ENCODE measurements around the gene PLEKHG4. TPM values are rescaled to one million over a fixed set of nuclear protein-coding genes. Genes with fewer than 3 reads are reported as not detected.

Gene PLEKHG4
- total RNA-seq, 1 experiment from 2014 or later: 38.5 TPM

DNA sequence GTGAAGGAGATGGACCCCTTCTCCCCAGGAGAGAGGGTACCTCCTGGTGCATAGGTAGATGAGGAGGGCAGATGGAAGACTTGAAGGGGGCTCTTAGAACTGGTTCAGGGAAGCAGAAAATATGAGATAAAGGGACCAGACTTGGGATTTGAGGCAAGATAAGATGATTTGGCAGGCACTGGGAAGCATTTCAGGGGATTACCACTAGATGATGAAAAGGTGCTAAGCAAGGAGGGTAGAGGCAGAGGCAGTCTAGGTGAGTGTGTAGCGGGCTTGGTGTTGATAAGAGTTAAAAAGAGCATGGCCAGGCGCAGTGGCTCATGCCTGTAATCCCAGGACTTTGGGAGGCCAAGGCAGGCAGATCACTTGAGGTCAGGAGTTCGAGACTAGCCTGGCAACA, 16.1 kb upstream of the PLEKHG4 start:
- no TSS peak for BruUV-seq (replicated peaks)
- H3K4me1 ChIP-seq (ENCODE audit: control insufficient read depth in 1 of 2, insufficient read depth in 2 of 2, low read length in 2 of 2): peaks cover 14 to 15% of the 10 kb centered on the region in 2 experiments
- DNase-seq (ENCODE audit: low read depth, low spot score) (no peak), ATAC-seq (no peak)
- no peak overlapping the region for H2AFZ ChIP-seq (ENCODE audit: low read depth, low read length, poor library complexity, severe bottlenecking)
- no peaks in the 10 kb centered on the region for H3K27me3 ChIP-seq (ENCODE audit: insufficient read depth, low read length)
- no peak overlapping the region for H3K27ac ChIP-seq (ENCODE audit: low read depth, low read length)
- H4K20me1 ChIP-seq (ENCODE audit: insufficient read depth): no peaks in the 10 kb centered on the region
- no peak overlapping the region for H3K4me3 ChIP-seq (replicated peaks in 1 of 2; ENCODE audit: low read depth in 1 of 2, low read length in 2 of 2)
- no peaks in the 10 kb centered on the region for H3K79me2 ChIP-seq (ENCODE audit: insufficient read depth, low read length)
- ChIA-PET POLR2A (no interaction called here), CTCF (no interaction called here), RAD21 (ENCODE audit: low non-redundant PET in 1 of 2, low total read pairs in 2 of 2, uncharacterized antibody in 2 of 2, unreplicated experiment in 2 of 2) (no interaction called here)
- H3K36me3 ChIP-seq (ENCODE audit: control insufficient read depth in 1 of 2, insufficient read depth in 2 of 2, low read length in 2 of 2): no peaks in the 10 kb centered on the region
- no peaks in the 10 kb centered on the region for H3K9me3 ChIP-seq (ENCODE audit: control insufficient read depth in 1 of 2, insufficient read depth in 1 of 2, low read depth in 1 of 2, low read length in 2 of 2)
- H3K9ac ChIP-seq (ENCODE audit: low read length): no peak overlapping the region
- H3K4me2 ChIP-seq (ENCODE audit: low read length): no peak overlapping the region
- intact Hi-C loops (cut with micrococcal nuclease): loop anchor here (5.0 kb wide), 1 partner anchor 134 kb away; no protein-coding TSS in a partner anchor
- no peak for TF ChIP-seq SP1 (IDR thresholded peaks at IDR 0.05; ENCODE audit: low read depth)
- no peaks in the 10 kb centered on the region for H3K9me2 ChIP-seq (ENCODE audit: insufficient read depth)

DNA sequence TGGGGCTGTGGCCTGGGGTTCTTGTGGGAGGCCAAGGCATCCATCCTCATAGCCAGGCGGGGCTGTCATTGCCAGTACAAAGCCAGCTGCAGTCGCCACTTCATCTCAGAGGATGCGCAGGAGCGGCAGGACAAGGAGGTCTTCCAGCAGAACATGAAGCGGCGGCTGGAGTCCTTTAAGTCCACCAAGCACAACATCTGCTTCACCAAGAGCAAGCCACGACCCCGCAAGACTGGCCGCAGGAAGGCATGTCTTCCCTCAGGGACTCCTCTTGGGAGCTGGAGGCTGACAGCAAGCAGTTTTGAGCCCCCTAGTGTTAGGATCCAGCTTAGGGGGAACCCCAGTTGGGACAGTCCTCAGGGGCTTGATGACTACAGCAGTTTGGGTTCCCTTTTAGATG, 15.1 kb upstream of the PLEKHG4 start:
- no peaks in the 10 kb centered on the region for H3K9me2 ChIP-seq (ENCODE audit: insufficient read depth)
- no peak overlapping the region for H3K27ac ChIP-seq (ENCODE audit: low read depth, low read length)
- no peak for DNase-seq (ENCODE audit: low read depth, low spot score)
- RAD21 ChIA-PET (ENCODE audit: low non-redundant PET in 1 of 2, low total read pairs in 2 of 2, uncharacterized antibody in 2 of 2, unreplicated experiment in 2 of 2): no interaction called here
- no peak overlapping the region for H3K4me3 ChIP-seq (replicated peaks in 1 of 2; ENCODE audit: low read depth in 1 of 2, low read length in 2 of 2)
- H2AFZ ChIP-seq (ENCODE audit: low read depth, low read length, poor library complexity, severe bottlenecking): no peak overlapping the region
- no peaks in the 10 kb centered on the region for H3K27me3 ChIP-seq (ENCODE audit: insufficient read depth, low read length)
- no peaks in the 10 kb centered on the region for H4K20me1 ChIP-seq (ENCODE audit: insufficient read depth)
- H3K9ac ChIP-seq (ENCODE audit: low read length): no peak overlapping the region
- H3K4me2 ChIP-seq (ENCODE audit: low read length): no peak overlapping the region
- H3K79me2 ChIP-seq (ENCODE audit: insufficient read depth, low read length): no peaks in the 10 kb centered on the region
- TF ChIP-seq TCF7L2 (IDR thresholded peaks at IDR 0.05; ENCODE audit: borderline replicate concordance, extremely low read depth, insufficient read depth, insufficient read length): no peak
- TF ChIP-seq CEBPB (IDR thresholded peaks at IDR 0.05; ENCODE audit: low read depth): no peak
- TF ChIP-seq, protein P1, sequence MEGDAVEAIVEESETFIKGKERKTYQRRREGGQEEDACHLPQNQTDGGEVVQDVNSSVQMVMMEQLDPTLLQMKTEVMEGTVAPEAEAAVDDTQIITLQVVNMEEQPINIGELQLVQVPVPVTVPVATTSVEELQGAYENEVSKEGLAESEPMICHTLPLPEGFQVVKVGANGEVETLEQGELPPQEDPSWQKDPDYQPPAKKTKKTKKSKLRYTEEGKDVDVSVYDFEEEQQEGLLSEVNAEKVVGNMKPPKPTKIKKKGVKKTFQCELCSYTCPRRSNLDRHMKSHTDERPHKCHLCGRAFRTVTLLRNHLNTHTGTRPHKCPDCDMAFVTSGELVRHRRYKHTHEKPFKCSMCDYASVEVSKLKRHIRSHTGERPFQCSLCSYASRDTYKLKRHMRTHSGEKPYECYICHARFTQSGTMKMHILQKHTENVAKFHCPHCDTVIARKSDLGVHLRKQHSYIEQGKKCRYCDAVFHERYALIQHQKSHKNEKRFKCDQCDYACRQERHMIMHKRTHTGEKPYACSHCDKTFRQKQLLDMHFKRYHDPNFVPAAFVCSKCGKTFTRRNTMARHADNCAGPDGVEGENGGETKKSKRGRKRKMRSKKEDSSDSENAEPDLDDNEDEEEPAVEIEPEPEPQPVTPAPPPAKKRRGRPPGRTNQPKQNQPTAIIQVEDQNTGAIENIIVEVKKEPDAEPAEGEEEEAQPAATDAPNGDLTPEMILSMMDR (IDR thresholded peaks at IDR 0.05 in 2 of 3, conservative IDR thresholded peaks at IDR 0.05 in 1 of 3; ENCODE audit: borderline replicate concordance in 1 of 3, insufficient read depth in 1 of 3, low read depth in 2 of 3, low read length in 2 of 3): peak in 2 of 3 experiments; percentile 22 to 28; a peak in 3 of 6 replicates
- TF ChIP-seq SRF (IDR thresholded peaks at IDR 0.05; ENCODE audit: low read depth): no peak
- CTCF ChIA-PET: no interaction called here
- intact Hi-C loops (cut with micrococcal nuclease): loop anchor here (5.0 kb wide), 1 partner anchor 133 kb away; no protein-coding TSS in a partner anchor
- no TSS peak for BruUV-seq (replicated peaks)
- ATAC-seq: no peak
- no peaks in the 10 kb centered on the region for H3K9me3 ChIP-seq (ENCODE audit: control insufficient read depth in 1 of 2, insufficient read depth in 1 of 2, low read depth in 1 of 2, low read length in 2 of 2)
- H3K4me1 ChIP-seq (ENCODE audit: control insufficient read depth in 1 of 2, insufficient read depth in 2 of 2, low read length in 2 of 2): peaks cover 22 to 25% of the 10 kb centered on the region in 2 experiments
- POLR2A ChIA-PET: interaction anchor here (0.6 kb wide), 1 partner anchor 18 kb away, joined by 3 read pairs; no protein-coding TSS in a partner anchor
- H3K36me3 ChIP-seq (ENCODE audit: control insufficient read depth in 1 of 2, insufficient read depth in 2 of 2, low read length in 2 of 2): no peaks in the 10 kb centered on the region

Measured in HCT116 (cell line).